IMR-90 (cell line): Measurements from ENCODE around the gene CDKN2B-AS1. TPM values are rescaled to one million over a fixed set of nuclear protein-coding genes. Genes with fewer than 3 reads are reported as not detected.

Experiments used
- ATAC-seq: fragments of 200-7000 bp; cut with Tn5 transposase; 2 replicates; pipeline ENCODE4 v1.9.1; 2020; ENCODE audit warnings: low read depth, mild to moderate bottlenecking, moderate library complexity
- BruUV-seq: library from RNA; stranded (reverse); fragments of 400-500 nt; replicated peaks from 2 replicates; lab custom pipeline; 2021; lab: Mats Ljungman, UMichigan
- CTCF ChIA-PET: fragments of 300-600 bp; formaldehyde crosslinking; extraction: SDS; loops from one replicate; lab custom pipeline; 2021; ENCODE audit warnings: antibody characterized with exemption; lab: Yijun Ruan, JAX
- POLR2A ChIA-PET: fragments of 300-600 bp; sonication (Branson Sonifier 250); formaldehyde crosslinking; loops from one replicate; lab custom pipeline; 2022; ENCODE audit warnings: antibody characterized with exemption; ENCODE audit not compliant: unreplicated experiment; lab: Charles Lee
- DNase-seq: peaks from one replicate; pipeline ENCODE4 v3.0.0; 2013
- H2AFZ ChIP-seq: replicated peaks from 2 replicates; pipeline ENCODE3; 2013; ENCODE audit warnings: low read length, mild to moderate bottlenecking; ENCODE audit not compliant: poor library complexity
- H2AK5ac ChIP-seq: 2 replicates; pipeline ENCODE4 v1.6.1; 2013; ENCODE audit warnings: low read depth, low read length, inconsistent platforms
- H2AK9ac ChIP-seq: replicated peaks from 2 replicates; pipeline ENCODE3; 2013; ENCODE audit warnings: mild to moderate bottlenecking, low read depth, low read length, moderate library complexity; ENCODE audit not compliant: poor library complexity
- H2BK120ac ChIP-seq: 2 replicates; pipeline ENCODE4 v1.6.1; 2013; ENCODE audit warnings: low read depth, low read length, inconsistent platforms
- H2BK15ac ChIP-seq: 3 replicates; pipeline ENCODE4 v1.6.1; 2013; ENCODE audit warnings: low read depth, low read length, inconsistent platforms
- H2BK20ac ChIP-seq: 2 replicates; pipeline ENCODE4 v1.6.1; 2013; ENCODE audit warnings: low read depth, mild to moderate bottlenecking, inconsistent platforms, low read length, moderate library complexity
- H2BK5ac ChIP-seq: 2 replicates; pipeline ENCODE4 v1.6.1; 2013; ENCODE audit warnings: mild to moderate bottlenecking, low read depth, low read length, inconsistent platforms; ENCODE audit not compliant: poor library complexity, severe bottlenecking
- H3K14ac ChIP-seq: replicated peaks from 2 replicates; pipeline ENCODE4 v1.6.1; 2013; ENCODE audit warnings: low read depth, low read length, inconsistent platforms
- H3K18ac ChIP-seq: 2 replicates; pipeline ENCODE4 v1.6.1; 2013; ENCODE audit warnings: low read depth, low read length, control low read depth
- H3K23ac ChIP-seq: 2 replicates; pipeline ENCODE4 v1.6.1; 2013; ENCODE audit warnings: low read depth, low read length, inconsistent platforms
- H3K27ac ChIP-seq: 2 replicates; pipeline ENCODE4 v1.5.1; 2013; ENCODE audit warnings: mild to moderate bottlenecking, control low read depth, low read length; ENCODE audit not compliant: insufficient read depth
- H3K27me3 ChIP-seq: 2 replicates; pipeline ENCODE4 v1.6.1; 2013; ENCODE audit warnings: low read length; ENCODE audit not compliant: control insufficient read depth, insufficient read depth
- H3K36me3 ChIP-seq: 2 replicates; pipeline ENCODE4 v1.6.1; 2013; ENCODE audit warnings: low read length, mixed read lengths; ENCODE audit not compliant: control insufficient read depth, insufficient read depth
- H3K4ac ChIP-seq: 2 replicates; pipeline ENCODE4 v1.6.1; 2013; ENCODE audit warnings: low read depth, low read length, inconsistent platforms
- H3K4me1 ChIP-seq: 2 replicates; pipeline ENCODE4 v1.6.1; 2013; ENCODE audit warnings: low read length, mixed read lengths; ENCODE audit not compliant: control insufficient read depth, insufficient read depth
- H3K4me2 ChIP-seq: 2 replicates; pipeline ENCODE4 v1.6.1; 2013; ENCODE audit warnings: low read depth, mild to moderate bottlenecking, control low read depth, low read length, moderate library complexity
- H3K4me3 ChIP-seq: 2 replicates; pipeline ENCODE4 v1.5.1; 2013; ENCODE audit warnings: low read depth, mild to moderate bottlenecking, control low read depth, low read length, moderate library complexity; ENCODE audit not compliant: insufficient read depth
- H3K56ac ChIP-seq: 2 replicates; pipeline ENCODE4 v1.6.1; 2013; ENCODE audit warnings: low read length, inconsistent platforms; ENCODE audit not compliant: insufficient read depth; ENCODE audit errors: extremely low read depth
- H3K79me1 ChIP-seq, 2 experiments: 2 replicates each; pipeline ENCODE4 v1.6.1; 2013; ENCODE audit warnings: low read length in 2 of 2, inconsistent platforms in 1 of 2, low read depth in 1 of 2
- H3K9ac ChIP-seq: 2 replicates; pipeline ENCODE4 v1.6.1; 2013; ENCODE audit warnings: low read depth, low read length, control low read depth
- H3K9me1 ChIP-seq: 2 replicates; pipeline ENCODE4 v1.6.1; 2013; ENCODE audit warnings: low read length, inconsistent platforms; ENCODE audit not compliant: insufficient read depth
- H3K9me3 ChIP-seq: 2 replicates; pipeline ENCODE4 v1.6.1; 2013; ENCODE audit warnings: low read length; ENCODE audit not compliant: control insufficient read depth, insufficient read depth
- H4K20me1 ChIP-seq: 2 replicates; pipeline ENCODE4 v1.6.1; 2013; ENCODE audit warnings: low read length, inconsistent platforms; ENCODE audit not compliant: insufficient read depth
- H4K5ac ChIP-seq: 2 replicates; pipeline ENCODE4 v1.6.1; 2013; ENCODE audit warnings: mild to moderate bottlenecking, low read depth, low read length, control low read depth
- H4K8ac ChIP-seq, 2 experiments: 2 replicates each; pipeline ENCODE4 v1.6.1; 2013; ENCODE audit warnings: low read depth in 2 of 2, low read length in 2 of 2, control low read depth in 1 of 2, inconsistent platforms in 1 of 2
- H4K91ac ChIP-seq: 2 replicates; pipeline ENCODE4 v1.6.1; 2013; ENCODE audit warnings: low read depth, low read length, inconsistent platforms; ENCODE audit not compliant: insufficient read depth
- CEBPB ChIP-seq: IDR thresholded peaks from 2 replicates; pipeline ENCODE4 v1.6.1; 2012; ENCODE audit warnings: low read depth, low read length, improper control_type of control experiment
- MAZ ChIP-seq: IDR thresholded peaks from 2 replicates; pipeline ENCODE4 v1.6.1; 2012; ENCODE audit warnings: low read depth, mild to moderate bottlenecking, low read length, improper control_type of control experiment, moderate library complexity, borderline replicate concordance
- WGBS, 2 experiments: methylation state at CpG; one replicate each; pipeline versions ENCODE4 v1.1.5 to v1.1.7; 2013; ENCODE audit warnings: missing lambda C conversion rate in 2 of 2; ENCODE audit not compliant: insufficient read length in 1 of 2; ENCODE audit errors: extremely low coverage in 2 of 2; 5-methylcytosine and 5-hydroxymethylcytosine counted together
- dilution Hi-C: fragments of 300-500 bp; cut with HindIII; formaldehyde crosslinking; loops from one replicate; pipeline ENCODE4 v1.14.3; 2018; ENCODE audit warnings: low sequenced_read_pairs; ENCODE audit not compliant: unreplicated experiment
- in situ Hi-C: fragments of 300-500 bp; cut with MboI; formaldehyde crosslinking; loops from 3 replicates; pipeline ENCODE4 v1.14.3; 2019; ENCODE audit warnings: low sequenced_read_pairs, inconsistent platforms, mixed read lengths
- intact Hi-C: fragments of 100-400 bp; cut with micrococcal nuclease; formaldehyde crosslinking; loops from 2 replicates; pipeline ENCODE4 v1.10.0; 2022
- polyA plus RNA-seq, 3 experiments: library from polyadenylated mRNA; depleted of rRNA; stranded (reverse); fragments of >200 nt; gene quantifications; 2 replicates each; pipeline ENCODE4 v1.2.3, GENCODE V29; 2012; ENCODE audit warnings: low replicate concordance in 1 of 3
- total RNA-seq: library from RNA; depleted of rRNA; stranded (reverse); fragments of >200 nt; gene quantifications from 2 replicates; pipeline ENCODE4 v1.2.3, GENCODE V29; 2012

The CDKN2B-AS1 gene
- total and polyA plus RNA-seq, 2 of the 4 experiments (the other 2 are of a cell fraction): 1.0 to 1.1 TPM

DNA sequence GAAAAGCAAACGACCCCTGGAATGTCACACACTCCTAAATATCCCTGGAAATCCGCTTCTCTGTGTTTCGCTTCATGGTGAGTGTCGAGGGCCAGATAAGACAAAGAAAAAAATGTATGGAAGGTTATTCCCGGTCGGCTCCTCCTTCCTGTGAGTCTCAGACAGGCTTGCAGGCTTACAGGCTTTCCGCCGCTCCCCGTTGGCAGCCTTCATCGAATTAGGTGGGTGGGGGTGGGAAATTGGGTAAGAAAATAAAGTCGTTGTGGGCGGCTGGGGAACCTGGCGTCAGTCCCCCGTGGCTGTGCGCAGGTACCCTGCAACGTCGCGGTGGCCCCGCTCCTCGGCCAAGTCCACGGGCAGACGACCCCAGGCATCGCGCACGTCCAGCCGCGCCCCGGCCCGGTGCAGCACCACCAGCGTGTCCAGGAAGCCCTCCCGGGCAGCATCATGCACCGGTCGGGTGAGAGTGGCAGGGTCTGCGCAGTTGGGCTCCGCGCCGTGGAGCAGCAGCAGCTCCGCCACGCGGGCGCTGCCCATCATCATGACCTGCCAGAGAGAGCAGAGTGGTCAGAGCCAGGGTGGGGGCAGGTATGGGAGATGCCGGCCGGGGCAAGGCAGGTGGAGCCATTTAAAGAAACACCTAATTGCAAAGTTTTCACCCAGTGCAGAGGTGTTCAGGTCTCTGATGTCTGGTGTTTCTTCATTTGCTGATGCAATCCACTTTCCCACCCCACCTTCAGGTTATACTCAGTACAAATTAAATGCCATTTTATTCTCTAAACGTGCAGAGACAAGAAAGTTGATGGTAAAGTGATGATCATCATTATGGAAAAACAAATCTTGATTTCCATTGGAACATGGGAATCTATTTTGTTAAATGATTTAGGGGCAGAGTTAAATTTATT, 11.4 kb downstream of the CDKN2B-AS1 start:
- dilution Hi-C loops: no loop called here
- H4K20me1 ChIP-seq: no peaks in the 10 kb centered on the region
- no TSS peak for BruUV-seq
- no peaks in the 10 kb centered on the region for H3K9me3 ChIP-seq
- ChIA-PET POLR2A (no interaction called here), CTCF (interaction anchor here (3.3 to 5.8 kb wide), 2 partner anchors 34 to 113 kb away, joined by 34 to 39 read pairs; no protein-coding TSS in a partner anchor)
- H2AK5ac ChIP-seq: no peak overlapping the region
- H3K79me1 ChIP-seq: peaks cover 8 to 15% of the 10 kb centered on the region in 2 experiments; a peak in 3 of 4 replicates
- H2BK120ac ChIP-seq: no peak overlapping the region
- H3K4me1 ChIP-seq: peaks cover 8% of the 10 kb centered on the region; the same call in 1 of the 2 replicates
- H3K27me3 ChIP-seq: no peaks in the 10 kb centered on the region
- ATAC-seq: no peak
- H3K9me1 ChIP-seq: no peaks in the 10 kb centered on the region
- H3K18ac ChIP-seq: no peak overlapping the region
- no peak overlapping the region for H2BK5ac ChIP-seq
- H2AFZ ChIP-seq: peak overlapping the region; percentile 73
- peak overlapping the region; percentile 26 for H3K4me3 ChIP-seq
- peak overlapping the region in 1 of 2 experiments; percentile 24; a peak in 1 of 4 replicates for H4K8ac ChIP-seq
- H3K23ac ChIP-seq: no peak overlapping the region
- no peak overlapping the region for H2AK9ac ChIP-seq
- peak overlapping the region; percentile 42; the same call in 1 of the 2 replicates for H3K9ac ChIP-seq
- H4K5ac ChIP-seq: no peak overlapping the region; the same call in 1 of the 2 replicates
- DNase-seq: peak; percentile 31
- in situ Hi-C loops: loop anchor here (5.0 to 25.0 kb wide), 2 partner anchors 189 to 669 kb away; partner anchors contain the start of gene KLHL9
- no peak overlapping the region for H2BK15ac ChIP-seq
- peak overlapping the region; percentile 62 for H3K4me2 ChIP-seq
- peaks cover 3% of the 10 kb centered on the region; the same call in 1 of the 2 replicates for H3K36me3 ChIP-seq
- H2BK20ac ChIP-seq: no peak overlapping the region
- H3K14ac ChIP-seq: 0 out of 2 replicates have a peak overlapping the region, but pooled peaks have one; percentile 63
- H4K91ac ChIP-seq: no peak overlapping the region
- intact Hi-C loops: loop anchor here (5.0 kb wide), 2 partner anchors 96 to 441 kb away; partner anchors contain the start of gene DMRTA1
- TF ChIP-seq CEBPB (0 out of 2 replicates have a peak, but pooled peaks have one; percentile 7), MAZ (no peak)
- 15% methylated on average over 21 of the region's 44 CpGs; no CpG with 5 or more reads in 1 of the 2 experiments for WGBS, 2 experiments
- H3K4ac ChIP-seq: peak overlapping the region; percentile 29; the same call in 1 of the 2 replicates
- H3K56ac ChIP-seq: no peak overlapping the region
- no peak overlapping the region for H3K27ac ChIP-seq
